Osteoblast (primary cell): Measurements from ENCODE around the gene DDX52. TPM values are rescaled to one million over a fixed set of nuclear protein-coding genes. Genes with fewer than 3 reads are reported as not detected.
"Not testable (repeated sequence)": the region's sequence is repeated elsewhere in the genome, so short reads cannot be mapped to it uniquely, and the experiment has no call there.

Source experiments
- DNase-seq: peaks from one replicate; pipeline ENCODE4 v3.0.0; 2011; ENCODE audit warnings: low spot score, mixed read lengths; ENCODE audit not compliant: insufficient read length; ENCODE audit errors: missing footprints
- H2AFZ ChIP-seq: 2 replicates; pipeline ENCODE4 v1.6.0; 2011; ENCODE audit warnings: mild to moderate bottlenecking, low read length
- H3K27ac ChIP-seq: 2 replicates; pipeline ENCODE4 v1.5.1; 2011; ENCODE audit warnings: mild to moderate bottlenecking, low read depth, low read length, moderate library complexity
- H3K27me3 ChIP-seq: 2 replicates; pipeline ENCODE4 v1.6.0; 2012; ENCODE audit warnings: mild to moderate bottlenecking, control low read depth, inconsistent platforms, low read length, moderate library complexity; ENCODE audit not compliant: insufficient read depth
- H3K36me3 ChIP-seq: 2 replicates; pipeline ENCODE4 v1.5.1; 2011; ENCODE audit warnings: mild to moderate bottlenecking, low read length, control low read depth, moderate library complexity; ENCODE audit not compliant: insufficient read depth
- H3K4me1 ChIP-seq: 2 replicates; pipeline ENCODE4 v1.5.1; 2011; ENCODE audit warnings: mild to moderate bottlenecking, low read length, control low read depth, moderate library complexity; ENCODE audit not compliant: insufficient read depth
- H3K4me2 ChIP-seq: 2 replicates; pipeline ENCODE4 v1.6.0; 2011; ENCODE audit warnings: mild to moderate bottlenecking, low read length; ENCODE audit not compliant: insufficient read depth
- H3K4me3 ChIP-seq: fragments of 200-600 bp; sonication (generic); 3 replicates; pipeline ENCODE4 v1.5.1; 2012; ENCODE audit warnings: mild to moderate bottlenecking, low read length, inconsistent platforms; ENCODE audit not compliant: insufficient read depth
- H3K79me2 ChIP-seq: 2 replicates; pipeline ENCODE4 v1.6.0; 2012; ENCODE audit warnings: mild to moderate bottlenecking, low read length, control low read depth, inconsistent platforms; ENCODE audit not compliant: insufficient read depth
- H3K9me3 ChIP-seq: 2 replicates; pipeline ENCODE4 v1.5.1; 2011; ENCODE audit warnings: low read depth, low read length, control low read depth
- H4K20me1 ChIP-seq: 2 replicates; pipeline ENCODE4 v1.6.0; 2012; ENCODE audit warnings: mild to moderate bottlenecking, low read length, control low read depth; ENCODE audit not compliant: insufficient read depth
- total RNA-seq: library from RNA; depleted of rRNA; stranded (reverse); fragments of >200 nt; gene quantifications from 2 replicates; pipeline ENCODE4 v1.2.3, GENCODE V29; 2012
- TF ChIP-seq, protein P1 (sequence below): IDR thresholded peaks from 2 replicates; pipeline ENCODE4 v1.5.1; 2011; ENCODE audit warnings: mild to moderate bottlenecking, low read depth, low read length, moderate library complexity; ENCODE audit errors: extremely low read depth

DDX52 gene
- total RNA-seq, 1 donor, result 29.3 TPM

GRCh38 chr17:37610971-37611370 is 32.3 kb downstream of the DDX52 start:
- no peak for DNase-seq
- Histone ChIP-seq H3K27ac (peak overlapping the region; percentile 77), H3K4me3 (no peak overlapping the region), H3K4me1 (peaks cover 29% of the 10 kb centered on the region), H3K27me3 (no peaks in the 10 kb centered on the region), H3K79me2 (peaks cover 32% of the 10 kb centered on the region), H3K36me3 (peaks cover 25% of the 10 kb centered on the region), H3K9me3 (no peaks in the 10 kb centered on the region), H2AFZ (no peak overlapping the region), H4K20me1 (peaks cover 6% of the 10 kb centered on the region), H3K4me2 (no peak overlapping the region)
- TF ChIP-seq, protein P1, sequence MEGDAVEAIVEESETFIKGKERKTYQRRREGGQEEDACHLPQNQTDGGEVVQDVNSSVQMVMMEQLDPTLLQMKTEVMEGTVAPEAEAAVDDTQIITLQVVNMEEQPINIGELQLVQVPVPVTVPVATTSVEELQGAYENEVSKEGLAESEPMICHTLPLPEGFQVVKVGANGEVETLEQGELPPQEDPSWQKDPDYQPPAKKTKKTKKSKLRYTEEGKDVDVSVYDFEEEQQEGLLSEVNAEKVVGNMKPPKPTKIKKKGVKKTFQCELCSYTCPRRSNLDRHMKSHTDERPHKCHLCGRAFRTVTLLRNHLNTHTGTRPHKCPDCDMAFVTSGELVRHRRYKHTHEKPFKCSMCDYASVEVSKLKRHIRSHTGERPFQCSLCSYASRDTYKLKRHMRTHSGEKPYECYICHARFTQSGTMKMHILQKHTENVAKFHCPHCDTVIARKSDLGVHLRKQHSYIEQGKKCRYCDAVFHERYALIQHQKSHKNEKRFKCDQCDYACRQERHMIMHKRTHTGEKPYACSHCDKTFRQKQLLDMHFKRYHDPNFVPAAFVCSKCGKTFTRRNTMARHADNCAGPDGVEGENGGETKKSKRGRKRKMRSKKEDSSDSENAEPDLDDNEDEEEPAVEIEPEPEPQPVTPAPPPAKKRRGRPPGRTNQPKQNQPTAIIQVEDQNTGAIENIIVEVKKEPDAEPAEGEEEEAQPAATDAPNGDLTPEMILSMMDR, result no peak

- H3K27me3 ChIP-seq, DNase-seq, H3K9me3 ChIP-seq, H4K20me1 ChIP-seq: not testable (repeated sequence)
- H3K27ac ChIP-seq, result peak overlapping the region; percentile 77
- peaks cover 31% of the 10 kb centered on the region for H3K4me1 ChIP-seq
- H3K79me2 ChIP-seq, result peaks cover 41% of the 10 kb centered on the region
- peak overlapping the region; percentile 79 for H3K4me2 ChIP-seq
- peak overlapping the region; percentile 93 for H3K4me3 ChIP-seq
- peaks cover 26% of the 10 kb centered on the region for H3K36me3 ChIP-seq
- H2AFZ ChIP-seq, result peak overlapping the region; percentile 46
These were observed 33.2 kb downstream of the DDX52 start for GRCh38 chr17:37610041-37610420.

- peak within 1 kb of the TSS; percentile 77 for H3K27ac ChIP-seq
- TF ChIP-seq, protein P1, result no peak
- peak within 1 kb of the TSS; percentile 93 for H3K4me3 ChIP-seq
- H4K20me1 ChIP-seq, result peaks cover 11% of the 10 kb centered on the region
- H2AFZ ChIP-seq, result peak within 1 kb of the TSS; percentile 71
- H3K9me3 ChIP-seq, result no peaks in the 10 kb centered on the region
- peaks cover 25% of the 10 kb centered on the region for H3K4me1 ChIP-seq
- H3K36me3 ChIP-seq, result peaks cover 26% of the 10 kb centered on the region
- no peaks in the 10 kb centered on the region for H3K27me3 ChIP-seq
- peaks cover 47% of the 10 kb centered on the region for H3K79me2 ChIP-seq
- peak; percentile 99 for DNase-seq
- peak within 1 kb of the TSS; percentile 90 for H3K4me2 ChIP-seq
These were observed 33.8 kb downstream of the DDX52 start, which contains the start of gene SYNRG for GRCh38 chr17:37609170-37610040. SYNRG (minus strand) TSS chr17:37609418; CDS start chr17:37609355, 63 bp downstream.

- no peaks in the 10 kb centered on the region for H3K9me3 ChIP-seq
- H3K4me1 ChIP-seq, result peaks cover 21% of the 10 kb centered on the region
- H3K4me3 ChIP-seq, result peak overlapping the region; percentile 93
- H3K27me3 ChIP-seq, result no peaks in the 10 kb centered on the region
- TF ChIP-seq, protein P1, result no peak
- H2AFZ ChIP-seq, result peak overlapping the region; percentile 71
- peak; percentile 72 for DNase-seq
- peaks cover 22% of the 10 kb centered on the region for H3K36me3 ChIP-seq
- H3K4me2 ChIP-seq, result peak overlapping the region; percentile 90
- peaks cover 18% of the 10 kb centered on the region for H4K20me1 ChIP-seq
- peaks cover 56% of the 10 kb centered on the region for H3K79me2 ChIP-seq
- H3K27ac ChIP-seq, result peak overlapping the region; percentile 59
These were observed 34.7 kb downstream of the DDX52 start for GRCh38 chr17:37608351-37609169.
